ENCODE results near the gene ASPA. TPM values are rescaled to one million over a fixed set of nuclear protein-coding genes. Genes with fewer than 3 reads are reported as not detected.
"Not testable (repeated sequence)": the region's sequence is repeated elsewhere in the genome, so short reads cannot be mapped to it uniquely, and the experiment has no call there.

ASPA gene
- total and polyA plus RNA-seq, 2 of the 13 experiments (the other 11 are each of a cell fraction or from before 2014, with no cell fraction given) = not detected

DNA sequence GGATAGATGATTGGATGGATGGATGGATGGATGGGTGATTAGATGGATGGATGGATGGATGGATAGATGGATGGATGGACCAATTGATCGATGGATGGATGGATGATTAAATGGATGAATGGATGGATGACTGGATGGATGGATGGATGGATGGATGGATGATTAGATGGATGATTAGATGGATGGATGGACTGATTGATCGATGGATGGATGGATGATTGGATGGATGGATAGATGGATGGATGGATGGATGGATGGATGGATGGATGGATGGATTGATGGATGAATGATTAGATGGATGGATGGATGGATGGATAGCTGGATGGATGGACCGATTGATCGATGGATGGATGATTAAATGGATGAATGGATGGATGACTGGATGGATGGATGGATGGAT lies 43.7 kb downstream of the ASPA start:
- H2AFZ ChIP-seq (ENCODE audit: low read length); H3K27me3 ChIP-seq (ENCODE audit: control insufficient read depth in 1 of 2, insufficient read depth in 2 of 2, low read length in 2 of 2); POLR2A ChIA-PET; H3K27ac ChIP-seq (ENCODE audit: extremely low read length, insufficient read depth, low read length); H3K9ac ChIP-seq (ENCODE audit: insufficient read depth, low read depth, low read length); intact Hi-C loops (cut with micrococcal nuclease; ENCODE audit: unreplicated experiment); H3K79me2 ChIP-seq (ENCODE audit: insufficient read depth, low read length); CTCF ChIA-PET (ENCODE audit: low intra/inter-chr PET ratio, low total read pairs); H3K36me3 ChIP-seq (replicated peaks in 1 of 2; ENCODE audit: control insufficient read depth in 1 of 2, insufficient read depth in 2 of 2, low read length in 2 of 2); FAIRE-seq; H3K9me3 ChIP-seq (ENCODE audit: low read length); in situ Hi-C loops (cut with HindIII; ENCODE audit: extremely low pct_ligation_motif_present, low pct_unique_long_range_greater_than_20kb); H3K4me2 ChIP-seq (ENCODE audit: low read depth, low read length); DNase-seq (ENCODE audit: low spot score); BruUV-seq (replicated peaks); H3K4me3 ChIP-seq (replicated peaks in 1 of 3; ENCODE audit: insufficient read depth in 1 of 3, low read depth in 2 of 3, low read length in 3 of 3); ATAC-seq; H4K20me1 ChIP-seq (ENCODE audit: insufficient read depth, low read length); H3K4me1 ChIP-seq (ENCODE audit: insufficient read depth, low read length): not testable (repeated sequence)
- WGBS (ENCODE audit: low lambda C conversion rate) = 15% methylated on average over 4 of the region's 4 CpGs

DNA sequence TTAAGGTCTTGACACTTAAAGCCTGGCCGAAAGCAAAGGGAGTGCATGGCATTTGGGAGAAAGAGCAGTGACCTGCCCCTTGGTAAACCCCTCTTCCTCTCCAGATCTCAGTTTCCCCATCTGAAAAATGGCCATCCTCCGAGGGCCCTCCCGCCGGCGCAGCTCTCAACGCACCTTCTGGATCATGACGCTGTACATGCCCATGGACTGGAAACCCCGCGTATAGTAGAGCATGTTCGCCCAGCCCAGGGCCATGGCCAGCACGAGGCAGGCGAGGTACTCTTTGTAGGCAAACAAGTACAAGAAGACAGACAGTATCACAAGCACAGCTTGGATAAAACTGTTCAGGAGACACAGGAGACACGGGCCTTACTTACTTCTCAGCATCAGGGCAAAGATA lies 48.2 kb downstream of the ASPA start:
- H2AFZ ChIP-seq (ENCODE audit: low read length) = no peak overlapping the region
- FAIRE-seq = no peak
- CTCF ChIA-PET (ENCODE audit: low intra/inter-chr PET ratio, low total read pairs) = no interaction called here
- DNase-seq (ENCODE audit: low spot score) = no peak
- H3K9ac ChIP-seq (ENCODE audit: insufficient read depth, low read depth, low read length) = no peak overlapping the region
- H3K27me3 ChIP-seq (ENCODE audit: control insufficient read depth in 1 of 2, insufficient read depth in 2 of 2, low read length in 2 of 2) = no peaks in the 10 kb centered on the region
- intact Hi-C loops (cut with micrococcal nuclease; ENCODE audit: unreplicated experiment) (no loop called here), in situ Hi-C loops (cut with HindIII; ENCODE audit: extremely low pct_ligation_motif_present, low pct_unique_long_range_greater_than_20kb) (no loop called here)
- peaks cover 3% of the 10 kb centered on the region for H3K4me1 ChIP-seq (ENCODE audit: insufficient read depth, low read length)
- no peaks in the 10 kb centered on the region for H3K79me2 ChIP-seq (ENCODE audit: insufficient read depth, low read length)
- H3K4me2 ChIP-seq (ENCODE audit: low read depth, low read length) = no peak overlapping the region
- no peaks in the 10 kb centered on the region for H4K20me1 ChIP-seq (ENCODE audit: insufficient read depth, low read length)
- H3K9me3 ChIP-seq (ENCODE audit: low read length) = no peaks in the 10 kb centered on the region
- BruUV-seq (replicated peaks) = no TSS peak
- 87% methylated on average over 12 of the region's 13 CpGs for WGBS (ENCODE audit: low lambda C conversion rate)
- H3K27ac ChIP-seq (ENCODE audit: extremely low read length, insufficient read depth, low read length) = no peak overlapping the region
- no peak overlapping the region for H3K4me3 ChIP-seq (replicated peaks in 1 of 3; ENCODE audit: insufficient read depth in 1 of 3, low read depth in 2 of 3, low read length in 3 of 3)
- no peak for ATAC-seq
- H3K36me3 ChIP-seq (replicated peaks in 1 of 2; ENCODE audit: control insufficient read depth in 1 of 2, insufficient read depth in 2 of 2, low read length in 2 of 2) = no peaks in the 10 kb centered on the region
- POLR2A ChIA-PET = no interaction called here
- TF ChIP-seq SMAD3 (CRISPR knock-in tag; IDR thresholded peaks at IDR 0.05) = no peak

DNA sequence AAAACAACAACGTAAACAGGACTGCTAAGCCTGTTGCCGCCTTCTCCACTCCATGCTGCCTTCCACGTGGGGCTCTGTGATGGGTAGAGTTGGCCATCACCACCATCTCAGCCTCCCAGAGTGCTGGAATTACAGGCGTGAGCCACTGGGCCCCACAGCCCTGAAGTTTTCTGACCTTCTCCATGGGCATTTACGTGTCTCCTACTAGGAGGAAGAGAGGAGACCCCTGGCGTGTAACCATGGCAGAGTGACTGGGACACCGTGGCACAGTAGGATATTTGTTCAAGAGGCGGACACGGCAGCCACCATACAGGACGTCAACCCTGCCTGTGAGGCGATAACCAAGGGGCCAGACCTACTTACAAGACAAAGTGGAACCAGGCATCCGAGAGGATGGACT lies 50.7 kb downstream of the ASPA start:
- no TSS peak for BruUV-seq (replicated peaks)
- H3K4me1 ChIP-seq (ENCODE audit: insufficient read depth, low read length) = peaks cover 28% of the 10 kb centered on the region
- FAIRE-seq (no peak), ATAC-seq (no peak), DNase-seq (ENCODE audit: low spot score) (no peak)
- ChIA-PET CTCF (ENCODE audit: low intra/inter-chr PET ratio, low total read pairs) (no interaction called here), POLR2A (no interaction called here)
- in situ Hi-C loops (cut with HindIII; ENCODE audit: extremely low pct_ligation_motif_present, low pct_unique_long_range_greater_than_20kb) (no loop called here), intact Hi-C loops (cut with micrococcal nuclease; ENCODE audit: unreplicated experiment) (no loop called here)
- no peak overlapping the region for H3K4me3 ChIP-seq (replicated peaks in 1 of 3; ENCODE audit: insufficient read depth in 1 of 3, low read depth in 2 of 3, low read length in 3 of 3)
- no peak overlapping the region for H2AFZ ChIP-seq (ENCODE audit: low read length)
- no peak overlapping the region for H3K9ac ChIP-seq (ENCODE audit: insufficient read depth, low read depth, low read length)
- no peaks in the 10 kb centered on the region for H3K9me3 ChIP-seq (ENCODE audit: low read length)
- WGBS (ENCODE audit: low lambda C conversion rate) = 86% methylated on average over 12 of the region's 12 CpGs
- H4K20me1 ChIP-seq (ENCODE audit: insufficient read depth, low read length) = no peaks in the 10 kb centered on the region
- no peaks in the 10 kb centered on the region for H3K36me3 ChIP-seq (replicated peaks in 1 of 2; ENCODE audit: control insufficient read depth in 1 of 2, insufficient read depth in 2 of 2, low read length in 2 of 2)
- no peak overlapping the region for H3K27ac ChIP-seq (ENCODE audit: extremely low read length, insufficient read depth, low read length)
- no peak overlapping the region for H3K4me2 ChIP-seq (ENCODE audit: low read depth, low read length)
- no peaks in the 10 kb centered on the region for H3K27me3 ChIP-seq (ENCODE audit: control insufficient read depth in 1 of 2, insufficient read depth in 2 of 2, low read length in 2 of 2)
- H3K79me2 ChIP-seq (ENCODE audit: insufficient read depth, low read length) = no peaks in the 10 kb centered on the region
- no peak for TF ChIP-seq NAIF1 (CRISPR knock-in tag; IDR thresholded peaks at IDR 0.05; ENCODE audit: borderline replicate concordance)
- TF ChIP-seq NFYC (CRISPR knock-in tag; IDR thresholded peaks at IDR 0.05) = no peak
- no peak for TF ChIP-seq ELF4 (CRISPR knock-in tag; IDR thresholded peaks at IDR 0.05; ENCODE audit: borderline replicate concordance)
- no peak for TF ChIP-seq ZBTB25 (CRISPR knock-in tag; IDR thresholded peaks at IDR 0.05)
- TF ChIP-seq, protein P1, sequence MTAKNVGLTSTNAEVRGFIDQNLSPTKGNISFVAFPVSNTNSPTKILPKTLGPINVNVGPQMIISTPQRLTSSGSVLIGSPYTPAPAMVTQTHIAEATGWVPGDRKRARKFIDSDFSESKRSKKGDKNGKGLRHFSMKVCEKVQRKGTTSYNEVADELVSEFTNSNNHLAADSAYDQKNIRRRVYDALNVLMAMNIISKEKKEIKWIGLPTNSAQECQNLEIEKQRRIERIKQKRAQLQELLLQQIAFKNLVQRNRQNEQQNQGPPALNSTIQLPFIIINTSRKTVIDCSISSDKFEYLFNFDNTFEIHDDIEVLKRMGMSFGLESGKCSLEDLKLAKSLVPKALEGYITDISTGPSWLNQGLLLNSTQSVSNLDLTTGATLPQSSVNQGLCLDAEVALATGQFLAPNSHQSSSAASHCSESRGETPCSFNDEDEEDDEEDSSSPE (CRISPR knock-in tag; IDR thresholded peaks at IDR 0.05) = no peak
- no peak for TF ChIP-seq KLF15 (CRISPR knock-in tag; IDR thresholded peaks at IDR 0.05; ENCODE audit: borderline replicate concordance)
- no peak for TF ChIP-seq NFIB (CRISPR knock-in tag; IDR thresholded peaks at IDR 0.05; ENCODE audit: borderline replicate concordance)
- no peak for TF ChIP-seq NR2C2 (CRISPR knock-in tag; IDR thresholded peaks at IDR 0.05; ENCODE audit: borderline replicate concordance)
- TF ChIP-seq, protein P2, sequence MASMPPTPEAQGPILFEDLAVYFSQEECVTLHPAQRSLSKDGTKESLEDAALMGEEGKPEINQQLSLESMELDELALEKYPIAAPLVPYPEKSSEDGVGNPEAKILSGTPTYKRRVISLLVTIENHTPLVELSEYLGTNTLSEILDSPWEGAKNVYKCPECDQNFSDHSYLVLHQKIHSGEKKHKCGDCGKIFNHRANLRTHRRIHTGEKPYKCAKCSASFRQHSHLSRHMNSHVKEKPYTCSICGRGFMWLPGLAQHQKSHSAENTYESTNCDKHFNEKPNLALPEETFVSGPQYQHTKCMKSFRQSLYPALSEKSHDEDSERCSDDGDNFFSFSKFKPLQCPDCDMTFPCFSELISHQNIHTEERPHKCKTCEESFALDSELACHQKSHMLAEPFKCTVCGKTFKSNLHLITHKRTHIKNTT (CRISPR knock-in tag; IDR thresholded peaks at IDR 0.05) = no peak
